SJCRH30 (cell line): ENCODE measurements around the gene TBCCD1. TPM values are rescaled to one million over a fixed set of nuclear protein-coding genes. Genes with fewer than 3 reads are reported as not detected.

Source experiments
- DNase-seq, 2 experiments: peaks; one replicate each; pipeline ENCODE4 v3.0.0-alpha.2; 2015 to 2020
- H3K27ac ChIP-seq: fragments of 250-450 bp; sonication (Bioruptor Pico); 2 replicates; pipeline ENCODE4 v1.5.1; 2020; ENCODE audit warnings: mild to moderate bottlenecking, moderate library complexity
- H3K27me3 ChIP-seq: fragments of 250-450 bp; sonication (Bioruptor Pico); 2 replicates; pipeline ENCODE4 v1.5.1; 2020; ENCODE audit warnings: mild to moderate bottlenecking, moderate library complexity
- H3K36me3 ChIP-seq: fragments of 250-450 bp; sonication (Bioruptor Pico); 2 replicates; pipeline ENCODE4 v1.5.1; 2020; ENCODE audit warnings: mild to moderate bottlenecking, moderate library complexity
- H3K4me1 ChIP-seq: fragments of 250-450 bp; sonication (Bioruptor Pico); 2 replicates; pipeline ENCODE4 v1.5.1; 2020; ENCODE audit warnings: mild to moderate bottlenecking, moderate library complexity
- H3K4me3 ChIP-seq: fragments of 250-450 bp; sonication (Bioruptor Pico); 2 replicates; pipeline ENCODE4 v1.5.1; 2020; ENCODE audit warnings: mild to moderate bottlenecking, moderate library complexity
- H3K9me3 ChIP-seq: fragments of 250-450 bp; sonication (Bioruptor Pico); replicated peaks from 2 replicates; pipeline ENCODE4 v1.5.1; 2020; ENCODE audit warnings: mild to moderate bottlenecking, moderate library complexity
- total RNA-seq: library from RNA; depleted of rRNA; stranded (reverse); fragments of >200 nt; shearing (Covaris generic); gene quantifications from 2 replicates; pipeline ENCODE4 v1.2.3, GENCODE V29; 2014

TBCCD1 gene
- total RNA-seq, 1 experiment from 2014 or later: 19.1 TPM

GRCh38 chr3:186600896-186601295 lies 33.8 kb upstream of the TBCCD1 start:
- DNase-seq: no peak
- Histone ChIP-seq H3K9me3 (no peaks in the 10 kb centered on the region), H3K4me3 (no peak overlapping the region)

GRCh38 chr3:186599785-186600166 lies 32.6 kb upstream of the TBCCD1 start:
- no peak for DNase-seq
- no peaks in the 10 kb centered on the region for H3K9me3 ChIP-seq
- no peaks in the 10 kb centered on the region for H3K36me3 ChIP-seq
- H3K4me1 ChIP-seq: no peaks in the 10 kb centered on the region; the same call in 1 of the 2 replicates
- H3K27ac ChIP-seq: no peak overlapping the region
- no peak overlapping the region for H3K4me3 ChIP-seq
- H3K27me3 ChIP-seq: no peaks in the 10 kb centered on the region

More at GRCh38 chr3:186600896-186601295, 33.8 kb upstream of the TBCCD1 start:
- H3K27me3 ChIP-seq: no peaks in the 10 kb centered on the region
- no peaks in the 10 kb centered on the region; the same call in 1 of the 2 replicates for H3K4me1 ChIP-seq
- H3K27ac ChIP-seq: no peak overlapping the region
- no peaks in the 10 kb centered on the region for H3K36me3 ChIP-seq

GRCh38 chr3:186599142-186599784 lies 32.1 kb upstream of the TBCCD1 start:
- Histone ChIP-seq H3K27ac (no peak overlapping the region), H3K27me3 (no peaks in the 10 kb centered on the region)

GRCh38 chr3:186598794-186599141 lies 31.6 kb upstream of the TBCCD1 start:
- no peak overlapping the region for H3K4me3 ChIP-seq
- H3K4me1 ChIP-seq: no peaks in the 10 kb centered on the region; the same call in 1 of the 2 replicates
- H3K27me3 ChIP-seq: no peaks in the 10 kb centered on the region
- no peaks in the 10 kb centered on the region for H3K36me3 ChIP-seq
- DNase-seq: no peak
- H3K27ac ChIP-seq: no peak overlapping the region
- no peaks in the 10 kb centered on the region for H3K9me3 ChIP-seq

More at GRCh38 chr3:186599142-186599784, 32.1 kb upstream of the TBCCD1 start:
- no peak for DNase-seq
- H3K4me3 ChIP-seq: no peak overlapping the region
- no peaks in the 10 kb centered on the region for H3K36me3 ChIP-seq
- no peaks in the 10 kb centered on the region for H3K9me3 ChIP-seq
- H3K4me1 ChIP-seq: no peaks in the 10 kb centered on the region; the same call in 1 of the 2 replicates

GRCh38 chr3:186598108-186598784 lies 31.1 kb upstream of the TBCCD1 start:
- H3K36me3 ChIP-seq: no peaks in the 10 kb centered on the region
- H3K27me3 ChIP-seq: no peaks in the 10 kb centered on the region
- H3K4me3 ChIP-seq: no peak overlapping the region
- H3K9me3 ChIP-seq: no peaks in the 10 kb centered on the region
- H3K4me1 ChIP-seq: no peaks in the 10 kb centered on the region; the same call in 1 of the 2 replicates
- DNase-seq: no peak
- no peak overlapping the region for H3K27ac ChIP-seq

GRCh38 chr3:186596568-186597287 lies 29.6 kb upstream of the TBCCD1 start:
- H3K4me1 ChIP-seq: no peaks in the 10 kb centered on the region; the same call in 1 of the 2 replicates
- no peaks in the 10 kb centered on the region for H3K36me3 ChIP-seq
- no peaks in the 10 kb centered on the region for H3K27me3 ChIP-seq
- no peak overlapping the region for H3K27ac ChIP-seq
- peak overlapping the region; percentile 30 for H3K4me3 ChIP-seq
- no peaks in the 10 kb centered on the region for H3K9me3 ChIP-seq
- peak; percentile 17 to 36 for DNase-seq

- Histone ChIP-seq H3K27ac (no peak overlapping the region), H3K36me3 (no peaks in the 10 kb centered on the region), H3K27me3 (no peaks in the 10 kb centered on the region), H3K9me3 (no peaks in the 10 kb centered on the region), H3K4me1 (no peaks in the 10 kb centered on the region; the same call in 1 of the 2 replicates), H3K4me3 (no peak overlapping the region)
- no peak for DNase-seq
Measured at GRCh38 chr3:186594591-186595113, 27.5 kb upstream of the TBCCD1 start.

GRCh38 chr3:186593862-186594261 lies 26.7 kb upstream of the TBCCD1 start:
- DNase-seq: no peak
- no peaks in the 10 kb centered on the region for H3K36me3 ChIP-seq
- no peaks in the 10 kb centered on the region for H3K27me3 ChIP-seq
- no peaks in the 10 kb centered on the region; the same call in 1 of the 2 replicates for H3K4me1 ChIP-seq
- no peak overlapping the region for H3K4me3 ChIP-seq
- no peaks in the 10 kb centered on the region for H3K9me3 ChIP-seq
- H3K27ac ChIP-seq: no peak overlapping the region

GRCh38 chr3:186592682-186593081 lies 25.5 kb upstream of the TBCCD1 start:
- DNase-seq: no peak
- Histone ChIP-seq H3K4me3 (no peak overlapping the region), H3K27me3 (no peaks in the 10 kb centered on the region), H3K36me3 (no peaks in the 10 kb centered on the region), H3K27ac (no peak overlapping the region), H3K4me1 (no peaks in the 10 kb centered on the region; the same call in 1 of the 2 replicates), H3K9me3 (no peaks in the 10 kb centered on the region)

GRCh38 chr3:186590580-186591295 lies 23.6 kb upstream of the TBCCD1 start:
- no peaks in the 10 kb centered on the region for H3K27me3 ChIP-seq
- H3K27ac ChIP-seq: no peak overlapping the region
- no peaks in the 10 kb centered on the region for H3K9me3 ChIP-seq
- H3K4me3 ChIP-seq: no peak overlapping the region
- H3K36me3 ChIP-seq: peaks cover 3% of the 10 kb centered on the region; the same call in 1 of the 2 replicates
- DNase-seq: no peak
- no peaks in the 10 kb centered on the region for H3K4me1 ChIP-seq

GRCh38 chr3:186589856-186590579 lies 22.9 kb upstream of the TBCCD1 start:
- Histone ChIP-seq H3K36me3 (peaks cover 8% of the 10 kb centered on the region), H3K4me3 (no peak overlapping the region), H3K27ac (no peak overlapping the region), H3K27me3 (no peaks in the 10 kb centered on the region), H3K9me3 (no peaks in the 10 kb centered on the region), H3K4me1 (no peaks in the 10 kb centered on the region)
- no peak for DNase-seq

GRCh38 chr3:186589121-186589520 lies 22.0 kb upstream of the TBCCD1 start:
- DNase-seq: no peak
- no peaks in the 10 kb centered on the region for H3K27me3 ChIP-seq
- peaks cover 13% of the 10 kb centered on the region for H3K36me3 ChIP-seq
- no peaks in the 10 kb centered on the region for H3K4me1 ChIP-seq
- H3K4me3 ChIP-seq: no peak overlapping the region
- H3K27ac ChIP-seq: no peak overlapping the region
- no peaks in the 10 kb centered on the region for H3K9me3 ChIP-seq

- DNase-seq: no peak
- no peaks in the 10 kb centered on the region for H3K27me3 ChIP-seq
Measured at GRCh38 chr3:186588632-186589031, 21.5 kb upstream of the TBCCD1 start.

GRCh38 chr3:186587183-186587582 lies 20.0 kb upstream of the TBCCD1 start:
- DNase-seq: no peak
- no peaks in the 10 kb centered on the region for H3K4me1 ChIP-seq

More at GRCh38 chr3:186588632-186589031, 21.5 kb upstream of the TBCCD1 start:
- no peak overlapping the region for H3K4me3 ChIP-seq
- H3K27ac ChIP-seq: no peak overlapping the region
- peaks cover 16% of the 10 kb centered on the region for H3K36me3 ChIP-seq
- no peaks in the 10 kb centered on the region for H3K9me3 ChIP-seq
- no peaks in the 10 kb centered on the region for H3K4me1 ChIP-seq

More at GRCh38 chr3:186587183-186587582, 20.0 kb upstream of the TBCCD1 start:
- H3K27me3 ChIP-seq: no peaks in the 10 kb centered on the region
- H3K36me3 ChIP-seq: peaks cover 29% of the 10 kb centered on the region
- H3K9me3 ChIP-seq: no peaks in the 10 kb centered on the region
- no peak overlapping the region for H3K4me3 ChIP-seq
- no peak overlapping the region for H3K27ac ChIP-seq
